B cell (primary cell): ENCODE measurements around the gene PCBP3. TPM values are rescaled to one million over a fixed set of nuclear protein-coding genes. Genes with fewer than 3 reads are reported as not detected.

Source experiments
- ATAC-seq: fragments of 200-7000 bp; cut with Tn5 transposase; one replicate; pipeline ENCODE4 v1.10.0; 2021; ENCODE audit warnings: low read depth, mild to moderate bottlenecking, moderate number of reproducible peaks, moderate library complexity
- CTCF ChIA-PET: fragments of 350-600 bp; sonication (Branson Sonifier 250); formaldehyde crosslinking; loops from one replicate; lab custom pipeline; 2021; ENCODE audit warnings: antibody characterized with exemption, inconsistent platforms; lab: Charles Lee
- POLR2A ChIA-PET: fragments of 350-600 bp; sonication (Branson Sonifier 250); formaldehyde crosslinking; loops from one replicate; lab custom pipeline; 2021; ENCODE audit warnings: antibody characterized with exemption; lab: Charles Lee
- DNase-seq: peaks from one replicate; pipeline ENCODE4 v3.0.0; 2013
- H2AFZ ChIP-seq: 2 replicates; pipeline ENCODE4 v1.6.1; 2012; ENCODE audit warnings: mild to moderate bottlenecking, low read depth, low read length; ENCODE audit not compliant: insufficient read depth, poor library complexity, severe bottlenecking
- H3K27ac ChIP-seq, 2 donors: 1 replicate in 1 of 2; 2 replicates in 1 of 2; pipeline ENCODE4 v1.5.1; 2012 to 2013; ENCODE audit warnings: low read length in 2 of 2, mild to moderate bottlenecking in 2 of 2, moderate library complexity in 1 of 2
- H3K27me3 ChIP-seq, 4 experiments: fragments of 200-600 bp in 1 of 4; sonication (generic) in 1 of 4; replicated peaks in 1 of 4; 1 replicate in 2 of 4; 2 replicates in 2 of 4; pipeline versions ENCODE4 v1.6.1 to v1.7.0; 2013 to 2016; ENCODE audit warnings: low read length in 3 of 4, mild to moderate bottlenecking in 2 of 4, mixed read lengths in 1 of 4, moderate library complexity in 1 of 4; ENCODE audit not compliant: insufficient read depth in 4 of 4, control insufficient read depth in 3 of 4; ENCODE audit errors: control extremely low read depth in 1 of 4
- H3K36me3 ChIP-seq, 2 experiments: replicated peaks in 1 of 2; 1 replicate in 1 of 2; 2 replicates in 1 of 2; pipeline versions ENCODE4 v1.6.1 to v1.7.1; 2013; ENCODE audit warnings: low read length in 1 of 2; ENCODE audit not compliant: insufficient read depth in 2 of 2, control insufficient read depth in 1 of 2; ENCODE audit errors: control extremely low read depth in 1 of 2, extremely low read depth in 1 of 2
- H3K4me1 ChIP-seq, 2 donors: fragments of 200-600 bp in 1 of 2; sonication (generic) in 1 of 2; 1 replicate in 1 of 2; 2 replicates in 1 of 2; pipeline versions ENCODE4 v1.5.1 to v1.6.1; 2013 to 2017; ENCODE audit warnings: low read length in 2 of 2; ENCODE audit not compliant: control insufficient read depth in 2 of 2, insufficient read depth in 2 of 2
- H3K4me2 ChIP-seq: replicated peaks from 2 replicates; pipeline ENCODE3; 2012; ENCODE audit warnings: mild to moderate bottlenecking, low read depth, low read length; ENCODE audit not compliant: poor library complexity, severe bottlenecking
- H3K4me3 ChIP-seq, 5 experiments: fragments of 200-600 bp in 1 of 5; sonication (generic) in 1 of 5; 1 replicate in 3 of 5; 2 replicates in 2 of 5; pipeline versions ENCODE4 v1.5.1 to v1.7.0; 2011 to 2016; ENCODE audit warnings: low read length in 4 of 5, mild to moderate bottlenecking in 4 of 5, low read depth in 2 of 5, control low read depth in 1 of 5, moderate library complexity in 1 of 5; ENCODE audit not compliant: insufficient read depth in 1 of 5; ENCODE audit errors: control extremely low read depth in 1 of 5, extremely low read depth in 1 of 5
- H3K79me2 ChIP-seq: fragments of 200-600 bp; sonication (generic); one replicate; pipeline ENCODE4 v1.6.0; 2016; ENCODE audit warnings: low read length; ENCODE audit not compliant: control insufficient read depth, insufficient read depth
- H3K9ac ChIP-seq: fragments of 200-600 bp; sonication (generic); 2 replicates; pipeline ENCODE4 v1.6.1; 2017; ENCODE audit warnings: mild to moderate bottlenecking, low read length, moderate library complexity
- H3K9me3 ChIP-seq, 3 donors: one replicate each; pipeline versions ENCODE4 v1.6.1 to v1.7.1; 2013; ENCODE audit warnings: low read length in 2 of 3; ENCODE audit not compliant: control insufficient read depth in 2 of 3, insufficient read depth in 1 of 3; ENCODE audit errors: control extremely low read depth in 1 of 3
- H4K20me1 ChIP-seq: 2 replicates; pipeline ENCODE4 v1.6.0; 2012; ENCODE audit warnings: mild to moderate bottlenecking, low read length; ENCODE audit not compliant: insufficient read depth, control insufficient read depth, poor library complexity, severe bottlenecking
- H3K27ac Mint-ChIP-seq: one replicate; pipeline ENCODE4 v1.8.0; 2021; ENCODE audit warnings: mixed read lengths
- H3K27me3 Mint-ChIP-seq: one replicate; pipeline ENCODE4 v1.8.0; 2021; ENCODE audit warnings: mixed read lengths
- H3K4me1 Mint-ChIP-seq: one replicate; pipeline ENCODE4 v1.8.0; 2021; ENCODE audit warnings: mixed read lengths
- H3K4me3 Mint-ChIP-seq: one replicate; pipeline ENCODE4 v1.8.0; 2021; ENCODE audit warnings: mixed read lengths
- H3K9me3 Mint-ChIP-seq: one replicate; pipeline ENCODE4 v1.8.0; 2022; ENCODE audit warnings: mixed read lengths; ENCODE audit not compliant: insufficient read depth
- EZH2 ChIP-seq: IDR thresholded peaks from 2 replicates; pipeline ENCODE4 v1.6.1; 2012; ENCODE audit warnings: borderline replicate concordance, low read depth, mild to moderate bottlenecking, moderate library complexity, low read length; ENCODE audit not compliant: insufficient read depth, poor library complexity, severe bottlenecking
- WGBS: methylation state at CpG from one replicate; pipeline ENCODE4 v1.1.5; 2013; ENCODE audit warnings: missing lambda C conversion rate; ENCODE audit not compliant: insufficient coverage; 5-methylcytosine and 5-hydroxymethylcytosine counted together
- intact Hi-C: fragments of 100-400 bp; cut with micrococcal nuclease; formaldehyde crosslinking; loops from one replicate; pipeline ENCODE4 v1.10.0; 2022
- polyA plus RNA-seq: library from polyadenylated mRNA; depleted of rRNA; stranded (reverse); fragments of >200 nt; gene quantifications from 2 replicates; pipeline ENCODE4 v1.2.3, GENCODE V29; 2012
- total RNA-seq, 2 donors: library from RNA; stranded (reverse); fragments of 120-200 nt in 1 of 2; gene quantifications; 1 replicate in 1 of 2; 2 replicates in 1 of 2; pipeline versions ENCODE4 v1.2.3 to v1.2.4, GENCODE V29; 2013 to 2022
- TF ChIP-seq, protein P1 (sequence below): fragments of 200-600 bp; IDR thresholded peaks from one replicate; pipeline ENCODE4 v1.8.0; 2022; ENCODE audit warnings: antibody characterized with exemption, mild to moderate bottlenecking

Gene PCBP3
- total and polyA plus RNA-seq, 2 donors (not counting 1 experiment from before 2014, with no cell fraction given) = 0.45 to 2.7 TPM

GRCh38 chr21:45848331-45848730, 204.8 kb downstream of the PCBP3 start:
- ChIA-PET CTCF (no interaction called here), POLR2A (no interaction called here)
- H3K27ac ChIP-seq = no peak overlapping the region
- Mint-ChIP-seq H3K4me1 (no peaks in the 10 kb centered on the region), H3K9me3 (no peaks in the 10 kb centered on the region), H3K27ac (no peak overlapping the region), H3K27me3 (peaks cover 23% of the 10 kb centered on the region), H3K4me3 (no peak overlapping the region)
- no peak overlapping the region for H3K9ac ChIP-seq
- TF ChIP-seq, protein P1, sequence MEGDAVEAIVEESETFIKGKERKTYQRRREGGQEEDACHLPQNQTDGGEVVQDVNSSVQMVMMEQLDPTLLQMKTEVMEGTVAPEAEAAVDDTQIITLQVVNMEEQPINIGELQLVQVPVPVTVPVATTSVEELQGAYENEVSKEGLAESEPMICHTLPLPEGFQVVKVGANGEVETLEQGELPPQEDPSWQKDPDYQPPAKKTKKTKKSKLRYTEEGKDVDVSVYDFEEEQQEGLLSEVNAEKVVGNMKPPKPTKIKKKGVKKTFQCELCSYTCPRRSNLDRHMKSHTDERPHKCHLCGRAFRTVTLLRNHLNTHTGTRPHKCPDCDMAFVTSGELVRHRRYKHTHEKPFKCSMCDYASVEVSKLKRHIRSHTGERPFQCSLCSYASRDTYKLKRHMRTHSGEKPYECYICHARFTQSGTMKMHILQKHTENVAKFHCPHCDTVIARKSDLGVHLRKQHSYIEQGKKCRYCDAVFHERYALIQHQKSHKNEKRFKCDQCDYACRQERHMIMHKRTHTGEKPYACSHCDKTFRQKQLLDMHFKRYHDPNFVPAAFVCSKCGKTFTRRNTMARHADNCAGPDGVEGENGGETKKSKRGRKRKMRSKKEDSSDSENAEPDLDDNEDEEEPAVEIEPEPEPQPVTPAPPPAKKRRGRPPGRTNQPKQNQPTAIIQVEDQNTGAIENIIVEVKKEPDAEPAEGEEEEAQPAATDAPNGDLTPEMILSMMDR = no peak
- no peak for TF ChIP-seq EZH2
- no peak for DNase-seq
- H4K20me1 ChIP-seq = no peaks in the 10 kb centered on the region
- peaks cover 0 to 6% (median 0%) of the 10 kb centered on the region in 4 experiments for H3K27me3 ChIP-seq
- intact Hi-C loops = no loop called here
- H3K9me3 ChIP-seq = peaks cover 0 to 3% (median 0%) of the 10 kb centered on the region in 3 donors
- H2AFZ ChIP-seq = no peak overlapping the region
- no peak overlapping the region for H3K4me2 ChIP-seq
- 85% methylated on average over 2 of the region's 2 CpGs for WGBS
- no peaks in the 10 kb centered on the region for H3K79me2 ChIP-seq
- no peaks in the 10 kb centered on the region for H3K4me1 ChIP-seq
- no peaks in the 10 kb centered on the region for H3K36me3 ChIP-seq
- no peak for ATAC-seq
- H3K4me3 ChIP-seq = no peak overlapping the region

- TF ChIP-seq, protein P1 = no peak
- TF ChIP-seq EZH2 = no peak
- Histone ChIP-seq H3K27me3 (peaks cover 0 to 6% (median 0%) of the 10 kb centered on the region in 4 experiments), H3K36me3 (no peaks in the 10 kb centered on the region), H2AFZ (no peak overlapping the region), H3K79me2 (no peaks in the 10 kb centered on the region), H3K4me2 (no peak overlapping the region), H3K27ac (no peak overlapping the region), H3K9ac (no peak overlapping the region), H4K20me1 (no peaks in the 10 kb centered on the region), H3K4me3 (no peak overlapping the region), H3K9me3 (peaks cover 0 to 3% (median 0%) of the 10 kb centered on the region in 3 donors), H3K4me1 (no peaks in the 10 kb centered on the region)
- no peaks in the 10 kb centered on the region for H3K9me3 Mint-ChIP-seq
- no peak overlapping the region for H3K27ac Mint-ChIP-seq
- POLR2A ChIA-PET = no interaction called here
- no peak for ATAC-seq
- H3K4me1 Mint-ChIP-seq = no peaks in the 10 kb centered on the region
- WGBS = 58% methylated on average over 2 of the region's 2 CpGs
- peaks cover 23% of the 10 kb centered on the region for H3K27me3 Mint-ChIP-seq
- H3K4me3 Mint-ChIP-seq = no peak overlapping the region
- DNase-seq = no peak
- intact Hi-C loops = no loop called here
- CTCF ChIA-PET = no interaction called here
Observed at GRCh38 chr21:45848805-45849204, 205.3 kb downstream of the PCBP3 start.
